ENCODE results near the gene TMEM106C. TPM values are rescaled to one million over a fixed set of nuclear protein-coding genes. Genes with fewer than 3 reads are reported as not detected.

The TMEM106C gene
- polyA plus RNA-seq, 1 experiment: 217 TPM

GRCh38 chr12:47943623-47944340, 19.6 kb upstream of the TMEM106C start:
- ChIA-PET CTCF (interaction anchor here (1.2 kb wide), 2 partner anchors 20 to 80 kb away, joined by 3 to 4 read pairs; partner anchors contain the start of gene TMEM106C), POLR2A (no interaction called here)
- no peaks in the 10 kb centered on the region for H3K36me3 ChIP-seq (ENCODE audit: control insufficient read depth, insufficient read depth, low read length)

GRCh38 chr12:47944685-47945340, 18.6 kb upstream of the TMEM106C start:
- CTCF ChIA-PET: no interaction called here

More at GRCh38 chr12:47943623-47944340, 19.6 kb upstream of the TMEM106C start:
- DNase-seq (ENCODE audit: low read depth): no peak
- no peak for TF ChIP-seq CTCF (IDR thresholded peaks at IDR 0.05; ENCODE audit: insufficient read depth, low read depth, low read length)
- Histone ChIP-seq H3K4me3 (ENCODE audit: low read depth, low read length) (no peak overlapping the region), H3K27me3 (ENCODE audit: control insufficient read depth, insufficient read depth, low read length) (no peaks in the 10 kb centered on the region)

GRCh38 chr12:47945341-47945728, 18.1 kb upstream of the TMEM106C start:
- no peak for DNase-seq (ENCODE audit: low read depth)
- no peak for TF ChIP-seq CTCF (IDR thresholded peaks at IDR 0.05; ENCODE audit: insufficient read depth, low read depth, low read length)
- no peaks in the 10 kb centered on the region for H3K36me3 ChIP-seq (ENCODE audit: control insufficient read depth, insufficient read depth, low read length)
- no peak overlapping the region for H3K4me3 ChIP-seq (ENCODE audit: low read depth, low read length)
- no peaks in the 10 kb centered on the region for H3K27me3 ChIP-seq (ENCODE audit: control insufficient read depth, insufficient read depth, low read length)
- ChIA-PET CTCF (interaction anchor here (1.8 to 4.6 kb wide), 3 partner anchors 11 to 107 kb away, joined by 5 to 17 read pairs (median 13); no protein-coding TSS in a partner anchor), POLR2A (no interaction called here)

More at GRCh38 chr12:47944685-47945340, 18.6 kb upstream of the TMEM106C start:
- H3K27me3 ChIP-seq (ENCODE audit: control insufficient read depth, insufficient read depth, low read length): no peaks in the 10 kb centered on the region
- no peak overlapping the region for H3K4me3 ChIP-seq (ENCODE audit: low read depth, low read length)
- no peaks in the 10 kb centered on the region for H3K36me3 ChIP-seq (ENCODE audit: control insufficient read depth, insufficient read depth, low read length)
- TF ChIP-seq CTCF (IDR thresholded peaks at IDR 0.05; ENCODE audit: insufficient read depth, low read depth, low read length): no peak
- POLR2A ChIA-PET: no interaction called here
- DNase-seq (ENCODE audit: low read depth): no peak

GRCh38 chr12:47946413-47947323, 16.7 kb upstream of the TMEM106C start:
- DNase-seq (ENCODE audit: low read depth): no peak
- no peak for TF ChIP-seq CTCF (IDR thresholded peaks at IDR 0.05; ENCODE audit: insufficient read depth, low read depth, low read length)
- POLR2A ChIA-PET: no interaction called here

More at GRCh38 chr12:47946413-47947323, 16.7 kb upstream of the TMEM106C start:
- H3K27me3 ChIP-seq (ENCODE audit: control insufficient read depth, insufficient read depth, low read length): no peaks in the 10 kb centered on the region
- H3K36me3 ChIP-seq (ENCODE audit: control insufficient read depth, insufficient read depth, low read length): no peaks in the 10 kb centered on the region
- H3K4me3 ChIP-seq (ENCODE audit: low read depth, low read length): no peak overlapping the region
- CTCF ChIA-PET: interaction anchor here (0.6 to 4.6 kb wide), 15 partner anchors 8 to 675 kb away, joined by 3 to 17 read pairs (median 4); partner anchors contain the start of genes SLC48A1, TMEM106C and VDR

Measured in BJ (cell line).